Cardiac muscle cell (in vitro differentiated cells and primary cell): ENCODE measurements around the gene PMS2. TPM values are rescaled to one million over a fixed set of nuclear protein-coding genes. Genes with fewer than 3 reads are reported as not detected.

Experiments
- DNase-seq, 2 donors: peaks; one replicate each; pipeline versions ENCODE4 v3.0.0 to v3.0.0-alpha.2; 2010 to 2017; ENCODE audit warnings: low read depth in 1 of 2, low spot score in 1 of 2
- H3K27ac ChIP-seq: fragments of 200-600 bp; sonication (generic); 2 replicates; pipeline ENCODE4 v1.5.1; 2016
- H3K27me3 ChIP-seq: fragments of 200-600 bp; sonication (generic); 2 replicates; pipeline ENCODE4 v1.6.0; 2016; ENCODE audit warnings: control low read depth
- H3K36me3 ChIP-seq: fragments of 200-600 bp; sonication (generic); 2 replicates; pipeline ENCODE4 v1.5.1; 2016; ENCODE audit warnings: control low read depth
- H3K4me1 ChIP-seq: fragments of 200-600 bp; sonication (generic); 2 replicates; pipeline ENCODE4 v1.8.1; 2017; ENCODE audit warnings: low read depth, mild to moderate bottlenecking, mixed run types
- H3K4me3 ChIP-seq: fragments of 200-600 bp; sonication (generic); 2 replicates; pipeline ENCODE4 v1.5.1; 2016; ENCODE audit warnings: mild to moderate bottlenecking
- H3K9me3 ChIP-seq: fragments of 200-600 bp; sonication (generic); 2 replicates; pipeline ENCODE4 v1.5.1; 2017; ENCODE audit warnings: low read depth, mild to moderate bottlenecking, control low read depth
- CTCF ChIP-seq: IDR thresholded peaks from 2 replicates; pipeline ENCODE4 v1.5.1; 2012; ENCODE audit warnings: low read depth, mild to moderate bottlenecking, low read length
- polyA plus RNA-seq: library from polyadenylated mRNA; unstranded; fragments of >200 nt; fragmentation: Nextera tagmentation; extraction: Ambion mirVana; gene quantifications from 2 replicates; pipeline ENCODE4 v1.2.1, GENCODE V29; 2016
- total RNA-seq: library from RNA; depleted of rRNA; stranded (reverse); fragments of >200 nt; gene quantifications from 2 replicates; pipeline ENCODE4 v1.2.3, GENCODE V29; 2016

The PMS2 gene
- total and polyA plus RNA-seq, 2 experiments from 2014 or later: 7.4 to 15.1 TPM

- Histone ChIP-seq H3K27me3 (no peaks in the 10 kb centered on the region), H3K27ac (no peak overlapping the region), H3K4me1 (no peaks in the 10 kb centered on the region), H3K36me3 (peaks cover 59% of the 10 kb centered on the region), H3K4me3 (no peak overlapping the region), H3K9me3 (no peaks in the 10 kb centered on the region)
- TF ChIP-seq CTCF: no peak
- no peak for DNase-seq
Observed at GRCh38 chr7:6035686-6036085, 26.8 kb upstream of the PMS2 start.

- no peaks in the 10 kb centered on the region for H3K9me3 ChIP-seq
- H3K27me3 ChIP-seq: no peaks in the 10 kb centered on the region
- H3K4me1 ChIP-seq: no peaks in the 10 kb centered on the region
- peaks cover 54% of the 10 kb centered on the region for H3K36me3 ChIP-seq
- TF ChIP-seq CTCF: no peak
- H3K4me3 ChIP-seq: no peak overlapping the region
- no peak overlapping the region for H3K27ac ChIP-seq
- no peak for DNase-seq
Observed at GRCh38 chr7:6035165-6035564, 26.3 kb upstream of the PMS2 start.

- Histone ChIP-seq H3K27ac (no peak overlapping the region), H3K4me3 (no peak overlapping the region), H3K9me3 (no peaks in the 10 kb centered on the region), H3K36me3 (peaks cover 54% of the 10 kb centered on the region), H3K4me1 (no peaks in the 10 kb centered on the region), H3K27me3 (no peaks in the 10 kb centered on the region)
- no peak for DNase-seq
- no peak for TF ChIP-seq CTCF
Observed at GRCh38 chr7:6032641-6033040, 23.8 kb upstream of the PMS2 start.

- Histone ChIP-seq H3K4me1 (no peaks in the 10 kb centered on the region), H3K36me3 (peaks cover 54% of the 10 kb centered on the region), H3K9me3 (no peaks in the 10 kb centered on the region), H3K27me3 (no peaks in the 10 kb centered on the region), H3K27ac (no peak overlapping the region), H3K4me3 (no peak overlapping the region)
- no peak for TF ChIP-seq CTCF
- DNase-seq: no peak
Observed at GRCh38 chr7:6032167-6032566, 23.3 kb upstream of the PMS2 start.

GRCh38 chr7:6031567-6031966, 22.7 kb upstream of the PMS2 start:
- DNase-seq: no peak
- H3K4me3 ChIP-seq: no peak overlapping the region
- no peaks in the 10 kb centered on the region for H3K27me3 ChIP-seq
- H3K4me1 ChIP-seq: no peaks in the 10 kb centered on the region
- peaks cover 54% of the 10 kb centered on the region for H3K36me3 ChIP-seq
- TF ChIP-seq CTCF: no peak
- H3K27ac ChIP-seq: no peak overlapping the region
- no peaks in the 10 kb centered on the region for H3K9me3 ChIP-seq

- Histone ChIP-seq H3K4me3 (no peak within 1 kb of the TSS), H3K4me1 (no peaks in the 10 kb centered on the region), H3K27me3 (no peaks in the 10 kb centered on the region), H3K36me3 (peaks cover 52% of the 10 kb centered on the region), H3K9me3 (no peaks in the 10 kb centered on the region), H3K27ac (no peak within 1 kb of the TSS)
- TF ChIP-seq CTCF: no peak
- no peak for DNase-seq
Observed at GRCh38 chr7:6030988-6031387, 22.1 kb upstream of the PMS2 start, which contains the start of gene ANKRD61. Gene ANKRD61 (plus strand): TSS chr7:6031376. CDS start chr7:6031376, 0 bp downstream.
